H1 (cell line): Measurements from ENCODE around the gene CLIC3. TPM values are rescaled to one million over a fixed set of nuclear protein-coding genes. Genes with fewer than 3 reads are reported as not detected.
"Not testable (repeated sequence)": the region's sequence is repeated elsewhere in the genome, so short reads cannot be mapped to it uniquely, and the experiment has no call there.

Experiments
- CTCF ChIA-PET: fragments of 300-600 bp; sonication (Branson Sonifier 250); formaldehyde crosslinking; loops from one replicate; lab custom pipeline; 2021; ENCODE audit not compliant: partially characterized antibody; lab: Charles Lee
- POLR2A ChIA-PET: fragments of 300-600 bp; sonication (Branson Sonifier 250); formaldehyde crosslinking; loops from one replicate; lab custom pipeline; 2021; ENCODE audit warnings: inconsistent platforms; ENCODE audit not compliant: partially characterized antibody; lab: Charles Lee
- DNase-seq, 2 experiments: peaks; one replicate each; pipeline versions ENCODE4 v3.0.0 to v3.0.0-alpha.2; 2010 to 2022; ENCODE audit warnings: low spot score in 2 of 2, low read depth in 1 of 2, mixed read lengths in 1 of 2
- FAIRE-seq: peaks from 2 replicates; lab custom pipeline; 2011; peaks lifted over from hg19 to GRCh38; lab: Jason Lieb, UNC
- H2AFZ ChIP-seq: 2 replicates; pipeline ENCODE4 v1.8.1; 2012; ENCODE audit warnings: low read length, inconsistent platforms
- H2AK5ac ChIP-seq: 2 replicates; pipeline ENCODE4 v1.6.1; 2013; ENCODE audit warnings: low read depth, low read length
- H2BK120ac ChIP-seq: replicated peaks from 2 replicates; pipeline ENCODE3; 2013; ENCODE audit warnings: low read depth, low read length, inconsistent platforms
- H2BK12ac ChIP-seq: 2 replicates; pipeline ENCODE4 v1.6.1; 2013; ENCODE audit warnings: low read depth, low read length
- H2BK15ac ChIP-seq: 2 replicates; pipeline ENCODE4 v1.6.1; 2013; ENCODE audit warnings: low read length
- H2BK20ac ChIP-seq: 2 replicates; pipeline ENCODE4 v1.6.1; 2013; ENCODE audit warnings: low read length
- H2BK5ac ChIP-seq: 2 replicates; pipeline ENCODE4 v1.6.1; 2013; ENCODE audit warnings: low read depth, low read length
- H3K14ac ChIP-seq: 2 replicates; pipeline ENCODE4 v1.6.1; 2013; ENCODE audit warnings: inconsistent platforms; ENCODE audit not compliant: insufficient read length
- H3K18ac ChIP-seq: 2 replicates; pipeline ENCODE4 v1.6.1; 2013; ENCODE audit warnings: low read length; ENCODE audit errors: extremely low read depth
- H3K23ac ChIP-seq: 2 replicates; pipeline ENCODE4 v1.6.1; 2013; ENCODE audit warnings: inconsistent platforms; ENCODE audit not compliant: insufficient read length
- H3K23me2 ChIP-seq: 2 replicates; pipeline ENCODE4 v1.6.1; 2013; ENCODE audit warnings: low read depth, low read length
- H3K27ac ChIP-seq: 2 replicates; pipeline ENCODE4 v1.6.1; 2011; ENCODE audit warnings: low read depth, low read length, inconsistent platforms
- H3K27me3 ChIP-seq, 4 experiments: replicated peaks in 1 of 4; 1 replicate in 1 of 4; 2 replicates in 3 of 4; pipeline versions ENCODE4 v1.6.1 to v1.8.1; 2011 to 2013; ENCODE audit warnings: low read length in 3 of 4, mild to moderate bottlenecking in 3 of 4, inconsistent platforms in 2 of 4, mixed read lengths in 2 of 4, moderate library complexity in 1 of 4; ENCODE audit not compliant: control insufficient read depth in 3 of 4, insufficient read depth in 3 of 4; ENCODE audit errors: extremely low read depth in 1 of 4
- H3K36me3 ChIP-seq, 4 experiments: 2 replicates each; pipeline versions ENCODE4 v1.6.1 to v1.8.1; 2011 to 2013; ENCODE audit warnings: mild to moderate bottlenecking in 4 of 4, low read length in 3 of 4, moderate library complexity in 2 of 4, control low read depth in 1 of 4, inconsistent platforms in 1 of 4; ENCODE audit not compliant: insufficient read depth in 4 of 4, control insufficient read depth in 2 of 4
- H3K4ac ChIP-seq: replicated peaks from 2 replicates; pipeline ENCODE3; 2013; ENCODE audit warnings: low read length, low read depth, mixed read lengths, inconsistent platforms; ENCODE audit not compliant: insufficient read length
- H3K4me1 ChIP-seq, 4 experiments: replicated peaks in 1 of 4; 1 replicate in 1 of 4; 2 replicates in 3 of 4; pipeline versions ENCODE4 v1.6.1 to v1.8.1; 2011 to 2013; ENCODE audit warnings: low read length in 3 of 4, inconsistent platforms in 2 of 4, mixed read lengths in 1 of 4; ENCODE audit not compliant: insufficient read depth in 4 of 4, control insufficient read depth in 3 of 4
- H3K4me2 ChIP-seq, 2 experiments: 2 replicates each; pipeline versions ENCODE4 v1.6.1 to v1.8.1; 2011 to 2013; ENCODE audit warnings: low read depth in 2 of 2, low read length in 2 of 2, control low read depth in 1 of 2, inconsistent platforms in 1 of 2, mild to moderate bottlenecking in 1 of 2; ENCODE audit not compliant: insufficient read depth in 1 of 2
- H3K4me3 ChIP-seq, 4 experiments: fragments of 200-600, 300-600 bp in 1 of 4; sonication (generic), shearing (Covaris generic), sonication (Bioruptor Twin) in 1 of 4; 2 replicates each; pipeline versions ENCODE4 v1.5.1 to v1.8.1; 2011 to 2016; ENCODE audit warnings: low read length in 4 of 4, low read depth in 3 of 4, control low read depth in 2 of 4, inconsistent platforms in 2 of 4, mild to moderate bottlenecking in 2 of 4, mixed read lengths in 1 of 4, moderate library complexity in 1 of 4; ENCODE audit not compliant: insufficient read depth in 2 of 4; ENCODE audit errors: extremely low read depth in 1 of 4
- H3K56ac ChIP-seq: replicated peaks from 2 replicates; pipeline ENCODE3; 2013; ENCODE audit warnings: low read depth, mild to moderate bottlenecking, mixed read lengths, low read length, inconsistent platforms; ENCODE audit not compliant: insufficient read length
- H3K79me1 ChIP-seq: 2 replicates; pipeline ENCODE4 v1.6.1; 2013; ENCODE audit warnings: low read depth, low read length, control low read depth
- H3K79me2 ChIP-seq, 2 experiments: 2 replicates each; pipeline versions ENCODE4 v1.6.1 to v1.8.1; 2012 to 2013; ENCODE audit warnings: low read length in 2 of 2, mild to moderate bottlenecking in 2 of 2, inconsistent platforms in 1 of 2; ENCODE audit not compliant: insufficient read depth in 2 of 2, control insufficient read depth in 1 of 2
- H3K9ac ChIP-seq, 4 experiments: replicated peaks in 1 of 4; 1 replicate in 1 of 4; 2 replicates in 3 of 4; pipeline versions ENCODE4 v1.6.1 to v1.8.1; 2011 to 2013; ENCODE audit warnings: low read depth in 3 of 4, low read length in 3 of 4, control low read depth in 2 of 4, mild to moderate bottlenecking in 2 of 4, moderate library complexity in 2 of 4, inconsistent platforms in 1 of 4; ENCODE audit errors: extremely low read depth in 1 of 4
- H3K9me3 ChIP-seq, 2 experiments: 2 replicates each; pipeline versions ENCODE4 v1.6.1 to v1.8.1; 2012 to 2013; ENCODE audit warnings: mild to moderate bottlenecking in 2 of 2, moderate library complexity in 2 of 2, control low read depth in 1 of 2, inconsistent platforms in 1 of 2, low read depth in 1 of 2, low read length in 1 of 2, mixed read lengths in 1 of 2; ENCODE audit not compliant: insufficient read depth in 2 of 2
- H4K20me1 ChIP-seq, 2 experiments: replicated peaks in 1 of 2; 2 replicates each; pipeline versions ENCODE3 to v1.8.1; 2011 to 2013; ENCODE audit warnings: inconsistent platforms in 2 of 2, low read length in 2 of 2, mild to moderate bottlenecking in 1 of 2; ENCODE audit not compliant: insufficient read depth in 2 of 2, control insufficient read depth in 1 of 2
- H4K5ac ChIP-seq: 2 replicates; pipeline ENCODE4 v1.6.1; 2013; ENCODE audit warnings: low read length, low read depth, mixed read lengths, inconsistent platforms; ENCODE audit not compliant: insufficient read length
- H4K8ac ChIP-seq: 2 replicates; pipeline ENCODE4 v1.8.0; 2013; ENCODE audit warnings: mild to moderate bottlenecking, moderate library complexity, low read length, inconsistent platforms; ENCODE audit not compliant: insufficient read depth; ENCODE audit errors: extremely low read depth
- H4K91ac ChIP-seq: replicated peaks from 2 replicates; pipeline ENCODE3; 2013; ENCODE audit warnings: low read length, mixed read lengths, inconsistent platforms; ENCODE audit not compliant: insufficient read length
- CTCF ChIP-seq, 3 experiments: IDR thresholded peaks; 1 replicate in 2 of 3; 2 replicates in 1 of 3; pipeline versions ENCODE4 v1.5.1 to v1.6.1; 2011; ENCODE audit warnings: low read length in 3 of 3, mild to moderate bottlenecking in 3 of 3, inconsistent platforms in 2 of 3, low read depth in 1 of 3, moderate library complexity in 1 of 3; ENCODE audit not compliant: insufficient read depth in 1 of 3; ENCODE audit errors: control extremely low read depth in 1 of 3
- RAD21 ChIP-seq, 2 experiments: IDR thresholded peaks in 1 of 2; conservative IDR thresholded peaks in 1 of 2; 2 replicates each; pipeline ENCODE4 v1.6.1; 2011; ENCODE audit warnings: low read depth in 2 of 2, low read length in 2 of 2, improper control_type of control experiment in 1 of 2, inconsistent platforms in 1 of 2, mild to moderate bottlenecking in 1 of 2, moderate library complexity in 1 of 2
- WGBS, 2 experiments: shearing (Covaris generic) in 1 of 2; methylation state at CpG; one replicate each; pipeline versions ENCODE4 v1.1.6 to v1.1.7; 2013 to 2015; ENCODE audit warnings: low lambda C conversion rate in 2 of 2, mixed read lengths in 2 of 2, inconsistent platforms in 1 of 2, low coverage in 1 of 2, missing lambda C conversion rate in 1 of 2; ENCODE audit not compliant: insufficient replicate concordance in 2 of 2, insufficient coverage in 1 of 2, insufficient read length in 1 of 2; ENCODE audit errors: extremely low coverage in 1 of 2, missing lambda C conversion rate in 1 of 2; 5-methylcytosine and 5-hydroxymethylcytosine counted together
- polyA plus RNA-seq, 7 experiments: library from polyadenylated mRNA; depleted of rRNA in 3 of 7; stranded (reverse) in 5 of 7; unstranded in 2 of 7; fragments of >200 nt in 5 of 7; fragments of 200-250 nt in 2 of 7; gene quantifications; 1 replicate in 5 of 7; 2 replicates in 1 of 7; 4 replicates in 1 of 7; pipeline versions ENCODE4 v1.2.1 to v1.2.3, GENCODE V29; 2011 to 2013; ENCODE audit warnings: missing spikeins in 2 of 7, mixed read lengths in 2 of 7
- total RNA-seq: library from RNA; stranded (reverse); fragmentation: NEBNext Ultra II Directional; extraction: Animal tissue kit (Norgen Biotek cat#: 25700); gene quantifications from 2 replicates; pipeline ENCODE4 v1.2.1, GENCODE V29; 2021

CLIC3 gene
- total and polyA plus RNA-seq, 2 of the 8 experiments (the other 6 are each of a cell fraction or from before 2014, with no cell fraction given) = 0.12 TPM; not detected in 1

GRCh38 chr9:137004285-137004684 is 7.9 kb upstream of the CLIC3 start:
- DNase-seq = peak in 1 of 2 experiments; percentile 75
- H3K9ac ChIP-seq, POLR2A ChIA-PET, H3K18ac ChIP-seq, H2AK5ac ChIP-seq, H2BK20ac ChIP-seq, H3K4me3 ChIP-seq, H3K56ac ChIP-seq, H3K36me3 ChIP-seq, H3K4me1 ChIP-seq, H4K8ac ChIP-seq, H3K14ac ChIP-seq, H4K20me1 ChIP-seq, H3K27me3 ChIP-seq, H2BK12ac ChIP-seq: not testable (repeated sequence)
- peaks cover 0 to 10% of the 10 kb centered on the region in 2 experiments; a peak in 1 of 4 replicates for H3K9me3 ChIP-seq
- TF ChIP-seq CTCF (IDR thresholded peaks at IDR 0.05; ENCODE audit: control extremely low read depth in 1 of 3, insufficient read depth in 1 of 3, low read depth in 1 of 3, low read length in 3 of 3) = peak in 2 of 3 experiments; percentile 26 to 30; a peak in 2 of 4 replicates
- peak; percentile 24 to 26; a peak in 2 of 4 replicates for TF ChIP-seq RAD21 (IDR thresholded peaks at IDR 0.05 in 1 of 2, conservative IDR thresholded peaks at IDR 0.05 in 1 of 2; ENCODE audit: low read depth in 2 of 2, low read length in 2 of 2)
- TF ChIP-seq, all 59 proteins: peak for 2; not testable (repeated sequence) for 57
- not testable (repeated sequence) for H2AFZ ChIP-seq, H3K79me1 ChIP-seq, H4K91ac ChIP-seq, H2BK5ac ChIP-seq, H3K79me2 ChIP-seq, H4K5ac ChIP-seq, H3K23me2 ChIP-seq, FAIRE-seq, H2BK15ac ChIP-seq, H3K4me2 ChIP-seq, H3K27ac ChIP-seq, H3K23ac ChIP-seq, H3K4ac ChIP-seq, H2BK120ac ChIP-seq
- 53% methylated on average over 17 of the region's 17 CpGs; no CpG with 5 or more reads in 1 of the 2 experiments for whole genome bisulfite sequencing, 2 experiments
- CTCF ChIA-PET = interaction anchor here (0.7 to 3.5 kb wide), 12 partner anchors 11 to 200 kb away, joined by 3 to 19 read pairs (median 4); no protein-coding TSS in a partner anchor
